Measurements from ENCODE around the gene MGRN1. TPM values are rescaled to one million over a fixed set of nuclear protein-coding genes. Genes with fewer than 3 reads are reported as not detected.

MGRN1 gene
- total RNA-seq, 1 donor from 2014 or later, result 14.2 TPM

DNA sequence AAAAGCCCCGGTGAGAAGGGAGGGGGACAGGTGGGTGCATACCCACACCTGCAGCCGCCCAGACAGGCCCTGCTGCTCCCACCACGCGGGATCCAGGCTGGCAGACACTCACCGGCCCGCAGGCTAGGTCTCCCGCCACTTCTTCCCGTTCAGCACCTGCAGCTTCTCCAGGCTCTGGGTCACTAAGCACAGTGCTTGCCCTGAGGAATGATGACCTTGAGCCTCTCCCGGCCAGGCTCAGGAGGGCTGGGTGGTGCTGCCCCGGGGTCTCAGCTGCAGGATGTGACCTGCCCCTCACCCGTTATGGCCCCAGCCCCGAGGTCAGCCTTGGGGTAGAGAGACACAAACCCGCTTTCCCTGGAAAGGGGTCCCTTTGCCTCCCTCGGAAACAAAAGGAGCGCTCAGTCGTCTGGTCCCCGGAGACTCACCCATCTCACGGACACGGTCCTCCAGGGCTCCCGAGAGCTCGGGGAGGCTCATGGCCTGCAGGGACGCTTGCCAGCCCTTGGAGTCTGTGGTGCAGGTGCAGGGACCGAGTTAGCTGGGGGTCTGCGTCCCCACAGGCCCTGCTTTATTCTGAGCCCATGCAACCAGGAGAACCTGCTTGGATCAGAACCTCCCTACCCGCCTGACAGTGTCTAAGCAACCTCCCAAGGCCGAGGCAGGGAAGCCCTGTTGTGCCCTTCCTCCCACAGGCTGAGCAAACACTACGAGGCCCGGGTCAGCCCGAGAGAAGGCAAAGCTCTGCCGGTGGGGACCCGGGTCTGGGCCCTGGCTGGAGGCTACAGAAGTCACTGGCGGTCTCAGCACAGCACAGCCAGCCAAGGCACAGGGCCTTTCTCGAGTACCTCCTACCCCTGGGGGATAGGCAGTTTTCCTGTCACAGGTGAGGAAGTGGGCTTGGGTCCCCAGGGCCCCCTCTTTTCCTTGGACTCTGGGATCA is 72.5 kb downstream of the MGRN1 start:
- DNase-seq (ENCODE audit: low read depth in 2 of 2), result no peak

DNA sequence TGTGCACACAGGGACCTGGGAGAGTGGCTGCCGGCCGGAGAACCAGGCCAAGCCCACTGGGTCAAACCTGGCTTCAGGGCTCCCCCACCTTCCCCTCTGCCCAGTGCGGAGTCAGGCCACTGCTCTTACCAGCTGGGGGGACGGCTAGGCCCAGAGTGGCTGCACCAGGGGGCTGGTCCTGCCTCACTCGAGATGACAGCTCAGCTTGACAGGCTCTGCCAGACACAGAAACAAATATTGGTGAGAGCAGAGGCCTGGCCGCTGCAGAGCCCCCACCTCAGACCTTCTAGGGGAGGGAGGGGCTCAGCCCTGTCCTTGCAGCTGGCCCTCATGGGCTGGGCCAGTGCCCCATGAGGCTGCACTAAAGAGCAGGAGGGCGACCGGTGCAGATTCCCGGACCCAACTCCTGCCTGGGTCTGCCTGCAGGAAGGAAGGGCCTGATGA is 73.2 kb downstream of the MGRN1 start:
- DNase-seq (ENCODE audit: low read depth in 2 of 2), result no peak

DNA sequence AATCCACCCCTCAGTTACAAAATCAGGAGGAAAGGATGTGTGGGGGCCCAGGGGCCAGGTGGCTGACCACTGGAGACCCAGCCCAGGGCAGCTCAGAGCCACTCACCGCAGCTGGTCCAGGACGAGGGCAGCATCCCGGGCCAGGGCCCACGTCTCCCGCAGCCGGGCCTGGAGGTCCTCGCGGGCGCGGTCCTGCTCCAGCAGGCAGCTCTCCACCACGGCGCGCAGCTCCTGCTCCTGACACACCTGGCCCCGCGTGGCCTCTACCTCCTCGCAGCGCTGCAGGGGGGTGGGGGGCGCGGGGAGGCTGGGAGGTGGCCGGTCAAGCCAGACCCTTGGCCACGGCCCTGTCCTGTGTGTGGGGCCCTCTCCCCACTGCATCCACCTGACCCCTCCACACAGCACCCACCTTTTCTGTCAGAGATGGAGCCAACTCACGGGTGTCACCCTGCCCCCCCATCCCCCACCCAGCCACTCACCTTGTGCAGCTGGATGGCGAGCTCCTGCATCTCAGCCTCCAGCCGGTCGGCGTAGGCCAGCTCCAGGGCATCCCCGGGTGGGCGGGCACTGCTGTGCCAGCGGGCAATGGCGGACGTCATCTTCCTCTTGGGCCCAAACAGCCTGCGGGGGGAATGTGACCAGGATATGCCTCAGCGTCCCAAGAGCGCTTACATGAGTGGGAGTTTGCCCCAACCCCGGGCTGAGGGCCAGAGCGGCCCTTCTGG is 73.9 kb downstream of the MGRN1 start:
- DNase-seq (ENCODE audit: low read depth in 2 of 2), result no peak

DNA sequence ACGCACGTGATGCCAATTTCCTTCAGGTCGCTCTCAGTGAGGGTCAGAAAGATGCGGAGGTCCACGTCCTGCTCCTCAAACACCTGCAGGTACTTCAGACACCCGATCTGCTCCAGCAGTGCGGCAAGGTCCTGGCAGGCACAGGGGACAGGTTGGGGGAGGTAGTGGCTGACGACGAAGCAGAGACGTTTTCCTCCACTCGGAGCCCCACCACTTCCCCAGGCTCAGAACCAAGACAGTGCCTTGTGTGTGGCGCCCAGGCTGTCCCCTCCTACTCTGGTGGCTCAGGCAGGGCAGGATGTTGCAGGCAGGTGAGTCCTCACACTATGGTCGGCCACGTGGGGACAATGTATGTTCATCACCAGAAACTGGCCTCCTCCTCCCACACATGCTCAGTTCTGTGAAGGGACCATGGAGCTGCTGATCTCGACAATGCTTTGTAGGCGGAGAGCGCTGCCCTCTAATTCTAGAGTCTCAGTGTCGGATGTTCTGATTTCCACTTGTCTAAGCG is 74.5 kb downstream of the MGRN1 start:
- no peak for DNase-seq (ENCODE audit: low read depth in 2 of 2)

DNA sequence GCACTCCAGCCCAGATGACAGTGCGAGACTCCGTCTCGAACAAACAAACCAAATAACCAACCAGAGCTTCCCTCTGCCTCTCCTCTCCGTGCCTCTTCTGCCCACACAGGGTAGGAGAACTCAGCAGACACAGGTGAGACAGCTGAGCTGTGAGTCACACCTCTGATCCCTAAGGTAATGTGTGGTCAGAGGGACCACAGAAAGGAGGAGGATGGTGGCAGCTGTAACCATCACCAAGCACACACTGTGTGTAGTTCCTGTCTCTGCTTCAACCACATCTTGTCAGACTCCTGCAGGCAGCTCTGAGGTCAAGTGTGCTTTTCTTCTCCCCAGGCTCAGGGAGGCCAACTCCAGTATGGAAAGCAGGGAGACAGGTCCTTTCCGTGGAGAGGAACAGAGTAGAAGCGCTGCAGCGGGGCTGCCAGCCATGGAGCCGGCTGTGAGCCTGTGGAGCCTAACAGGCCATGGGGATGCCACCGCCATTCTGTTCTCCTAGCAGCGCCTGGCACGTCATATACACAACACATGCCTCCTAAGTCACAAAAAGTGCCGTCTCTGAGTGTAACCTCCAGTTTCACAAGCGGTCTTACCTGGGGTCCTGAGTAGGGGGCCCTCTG is 75.9 kb downstream of the MGRN1 start:
- no peak for DNase-seq (ENCODE audit: low read depth in 2 of 2)

DNA sequence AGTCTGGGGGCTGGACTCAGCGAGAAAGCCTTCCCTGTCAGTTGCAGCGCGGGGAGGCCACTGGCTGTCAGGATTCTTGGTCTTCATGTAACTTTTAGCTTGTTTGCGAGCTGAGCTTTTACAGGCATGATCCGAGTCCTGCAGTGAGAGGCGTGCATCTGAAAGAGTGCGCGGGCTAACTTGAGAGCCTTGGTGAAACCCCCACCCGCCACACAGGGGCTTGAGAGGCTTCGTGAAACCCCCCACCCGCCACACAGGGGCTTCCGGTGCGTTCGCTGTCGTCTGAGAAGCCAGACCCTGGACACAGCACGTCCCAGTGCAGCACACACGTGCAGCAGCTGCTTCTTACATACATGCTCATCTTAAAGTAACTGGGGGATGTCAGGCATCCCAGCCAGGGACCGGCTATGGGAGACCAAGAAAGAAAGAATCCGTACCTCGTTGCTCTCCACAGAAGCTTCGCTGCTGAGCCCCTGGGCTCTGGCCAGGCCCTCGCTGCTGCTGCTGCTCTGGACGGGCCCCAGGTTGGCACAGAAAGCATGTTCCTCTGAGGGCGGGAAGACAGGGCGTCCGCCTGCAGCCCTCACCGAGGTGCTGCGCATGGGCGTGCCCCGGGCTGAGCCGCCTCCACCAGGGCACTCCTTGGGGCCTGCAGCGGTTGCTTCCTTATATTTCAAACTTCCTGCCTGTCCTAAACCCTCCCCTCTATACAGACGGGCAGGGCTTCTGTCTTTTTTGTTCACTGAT is 76.5 kb downstream of the MGRN1 start:
- no peak for DNase-seq (ENCODE audit: low read depth in 2 of 2)

DNA sequence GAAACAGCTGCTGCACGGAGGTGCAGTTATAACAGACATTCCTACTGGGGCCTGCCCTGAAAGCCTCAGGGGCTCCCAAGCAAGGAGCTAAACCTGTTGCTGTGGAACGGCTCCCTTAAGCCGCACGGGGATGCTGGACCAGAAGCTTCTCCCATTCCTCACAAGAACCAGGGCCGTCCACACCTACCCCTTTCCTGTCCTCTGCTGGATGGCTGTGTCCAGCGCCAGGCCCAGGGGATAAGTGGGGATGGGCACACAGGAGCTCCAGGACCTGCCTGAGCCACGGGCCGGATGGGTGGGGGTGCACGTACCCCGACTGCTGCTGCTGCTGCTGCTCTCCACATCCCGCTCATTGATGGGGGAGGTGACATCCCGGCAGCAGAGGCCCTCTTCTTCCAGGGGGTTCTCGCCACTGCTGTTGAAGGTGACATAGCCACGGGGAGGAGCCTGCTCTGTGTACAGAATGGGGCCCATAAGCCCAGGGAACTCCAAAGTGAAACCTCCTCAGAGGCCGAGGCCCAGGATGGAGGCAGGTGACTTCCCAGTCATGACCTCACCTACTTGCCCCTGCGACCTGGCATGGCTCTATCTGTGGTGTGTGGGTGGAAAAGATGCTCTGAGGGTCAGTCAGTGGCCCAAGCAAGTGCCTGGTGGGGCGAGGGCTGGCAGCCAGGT is 77.3 kb downstream of the MGRN1 start:
- no peak for DNase-seq (ENCODE audit: low read depth in 2 of 2)

DNA sequence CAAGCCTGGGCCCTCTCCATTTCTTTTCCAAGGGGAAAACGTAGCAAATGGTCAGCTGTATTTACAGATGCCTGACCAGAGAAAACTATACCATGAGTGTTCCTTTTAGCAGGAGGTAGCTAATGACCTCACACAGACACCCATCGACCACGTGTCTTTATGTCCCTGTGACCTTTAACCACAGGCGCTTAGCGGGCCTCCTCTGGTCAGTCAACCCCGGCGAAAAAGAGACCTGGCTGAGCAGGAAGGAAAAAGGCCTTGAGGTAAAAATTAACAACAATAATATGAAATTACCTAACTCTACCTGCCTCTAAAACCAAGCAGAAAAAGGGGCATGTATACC is 77.8 kb downstream of the MGRN1 start:
- no peak for DNase-seq (ENCODE audit: low read depth in 2 of 2)

DNA sequence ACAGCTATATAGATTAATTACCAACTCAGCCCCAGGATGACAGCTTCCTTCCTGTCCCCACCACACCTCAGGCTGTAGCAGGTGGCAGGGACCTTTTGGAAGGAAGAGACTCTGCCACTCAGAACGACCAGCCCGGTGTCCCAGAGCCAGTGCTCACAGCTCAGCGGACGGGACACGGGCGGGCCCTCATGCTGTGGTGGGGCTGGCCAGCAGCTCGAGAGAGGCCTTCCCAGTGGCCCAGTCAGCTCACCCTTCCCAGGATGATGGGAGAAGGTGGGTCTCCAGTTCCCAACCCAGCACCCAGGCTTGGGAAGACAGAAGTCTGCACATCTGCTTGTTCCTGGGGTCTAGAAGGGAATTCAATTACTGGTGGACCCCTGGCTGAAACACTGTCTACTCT is 79.3 kb downstream of the MGRN1 start:
- DNase-seq (ENCODE audit: low read depth in 2 of 2), result no peak

DNA sequence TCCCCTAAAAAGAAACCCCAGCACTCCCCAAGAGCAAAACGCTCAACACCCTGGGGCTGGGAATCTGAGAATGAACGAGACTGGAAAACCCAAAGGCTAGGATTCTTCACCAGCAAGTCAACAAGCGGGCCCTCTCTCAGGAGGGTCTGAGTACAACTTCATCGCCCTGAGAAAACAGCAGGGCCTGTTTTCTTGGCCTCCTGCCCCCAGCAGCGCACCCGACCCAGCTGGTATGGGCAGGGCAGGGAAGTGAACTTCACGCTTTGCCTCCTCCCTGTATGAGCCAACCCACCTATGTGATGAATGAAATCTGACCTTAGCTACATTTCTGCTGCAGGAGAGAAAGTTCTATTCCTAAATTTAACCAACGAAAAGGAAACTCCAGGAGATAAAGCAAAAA is 79.9 kb downstream of the MGRN1 start:
- DNase-seq (ENCODE audit: low read depth in 2 of 2), result no peak

DNA sequence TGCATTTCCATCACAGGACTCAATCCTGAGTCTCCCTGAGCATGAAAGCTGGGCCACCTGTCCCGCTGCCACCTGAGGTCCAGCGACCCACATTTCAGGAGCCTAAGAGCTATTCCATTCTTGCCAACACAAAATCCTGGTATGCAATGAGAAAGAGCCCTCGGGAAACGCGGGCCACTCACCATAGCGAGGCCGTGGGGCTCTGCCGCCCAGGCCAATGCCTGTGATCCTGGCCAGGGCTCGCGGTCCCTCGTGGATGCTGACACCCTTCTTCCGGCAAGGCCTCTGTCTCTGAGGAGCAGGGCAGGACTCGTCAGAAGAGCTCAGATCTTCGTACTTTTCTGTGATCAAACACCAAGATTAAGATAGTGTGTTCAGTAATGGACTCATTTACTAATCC is 80.3 kb downstream of the MGRN1 start:
- no peak for DNase-seq (ENCODE audit: low read depth in 2 of 2)

DNA sequence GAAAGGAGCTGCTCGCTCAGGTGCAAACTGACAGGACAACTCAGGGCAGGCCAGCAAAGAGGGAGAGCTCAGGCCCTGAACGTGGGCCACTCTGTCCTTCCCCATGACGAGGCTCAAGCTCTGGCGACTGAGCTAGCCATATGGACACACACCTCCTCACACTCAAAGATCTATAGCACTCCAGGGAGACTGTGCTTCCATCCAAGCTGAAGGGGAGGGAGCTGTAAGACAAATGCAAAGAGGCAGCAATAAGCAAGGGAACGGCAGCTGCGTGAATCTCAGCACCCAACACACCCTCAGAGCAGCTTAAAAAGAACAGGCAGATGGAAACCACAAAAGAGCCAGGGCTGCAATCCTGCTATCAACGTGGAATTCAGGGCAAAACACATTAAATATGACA is 82.2 kb downstream of the MGRN1 start:
- DNase-seq (ENCODE audit: low read depth in 2 of 2), result no peak

DNA sequence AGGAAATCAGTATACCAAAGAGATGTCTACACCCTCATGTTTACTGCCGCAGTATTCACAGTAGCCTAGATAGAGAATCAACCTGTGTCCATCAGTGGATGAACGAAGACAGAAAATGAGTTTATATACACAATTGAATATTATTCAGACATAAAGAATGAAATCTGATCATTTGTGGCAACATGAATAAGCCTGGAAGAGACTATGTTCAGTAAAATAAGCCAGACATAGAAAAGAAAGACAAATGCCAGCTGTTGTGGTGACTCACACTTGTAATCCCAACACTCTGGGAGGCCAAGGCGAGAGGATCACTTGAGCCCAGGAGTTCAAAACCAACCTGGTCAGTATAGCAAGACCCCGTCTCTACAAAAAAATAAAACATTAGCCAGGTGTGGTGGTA is 84.9 kb downstream of the MGRN1 start:
- DNase-seq (ENCODE audit: low read depth in 2 of 2), result no peak

DNA sequence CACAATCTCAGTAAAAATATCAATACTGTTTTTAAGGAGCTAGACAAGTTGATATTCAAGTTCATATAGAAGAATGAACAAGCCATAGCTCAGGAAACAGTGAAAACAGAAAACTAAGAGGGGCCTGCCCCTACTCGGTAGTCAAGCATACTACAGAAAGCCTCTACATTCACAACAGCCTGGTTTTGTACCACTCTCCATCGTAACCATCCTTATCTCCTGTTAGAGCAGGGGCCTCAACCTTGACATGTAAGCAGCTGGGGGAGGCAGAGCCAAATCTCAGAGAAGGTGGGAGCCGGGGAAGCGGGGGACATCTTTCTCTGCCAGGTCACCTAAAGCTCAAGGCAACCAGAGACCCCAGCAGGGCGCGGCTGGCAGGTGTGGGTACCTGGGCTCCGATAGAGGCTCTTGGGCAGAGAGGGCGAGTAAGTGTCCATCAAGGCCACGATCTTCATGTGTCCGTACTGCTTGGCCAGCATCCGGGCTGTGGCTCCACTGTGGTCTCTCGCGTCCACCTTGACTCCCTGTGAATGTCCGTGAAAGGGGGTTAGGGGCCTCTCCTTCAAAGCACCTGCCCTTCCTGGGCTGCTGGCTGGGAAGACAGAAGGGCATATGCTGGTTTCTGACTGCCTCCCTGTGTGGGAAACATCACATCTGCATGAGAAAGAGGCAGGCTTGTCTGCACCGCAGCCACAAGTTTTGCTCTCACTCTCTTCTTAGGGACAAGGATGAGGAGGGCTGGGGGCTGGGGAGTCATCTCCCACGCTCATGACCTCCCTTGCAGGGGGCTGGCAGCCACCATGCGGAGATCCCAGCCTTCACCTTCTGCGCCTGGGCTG is 89.3 kb downstream of the MGRN1 start:
- DNase-seq (ENCODE audit: low read depth in 2 of 2), result no peak

DNA sequence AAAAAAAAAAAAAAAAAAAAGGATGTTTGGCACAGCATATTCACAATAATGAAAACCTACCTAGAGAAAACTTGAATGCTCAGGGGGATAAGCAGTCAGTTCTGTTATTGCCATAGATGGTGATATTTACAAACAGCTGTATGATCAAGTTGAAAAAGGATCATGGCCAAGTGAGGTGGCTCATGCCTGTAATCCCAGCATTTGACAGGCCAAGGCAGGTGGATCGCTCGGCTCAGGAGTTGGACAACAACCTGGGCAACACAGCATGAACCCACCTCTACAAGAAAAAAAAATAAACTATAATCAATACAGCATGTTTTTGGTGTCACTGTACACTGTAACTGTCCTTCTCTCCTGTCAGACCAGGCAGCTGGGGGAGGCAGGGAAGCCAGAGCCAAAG is 90.4 kb downstream of the MGRN1 start:
- no peak for DNase-seq (ENCODE audit: low read depth in 2 of 2)

DNA sequence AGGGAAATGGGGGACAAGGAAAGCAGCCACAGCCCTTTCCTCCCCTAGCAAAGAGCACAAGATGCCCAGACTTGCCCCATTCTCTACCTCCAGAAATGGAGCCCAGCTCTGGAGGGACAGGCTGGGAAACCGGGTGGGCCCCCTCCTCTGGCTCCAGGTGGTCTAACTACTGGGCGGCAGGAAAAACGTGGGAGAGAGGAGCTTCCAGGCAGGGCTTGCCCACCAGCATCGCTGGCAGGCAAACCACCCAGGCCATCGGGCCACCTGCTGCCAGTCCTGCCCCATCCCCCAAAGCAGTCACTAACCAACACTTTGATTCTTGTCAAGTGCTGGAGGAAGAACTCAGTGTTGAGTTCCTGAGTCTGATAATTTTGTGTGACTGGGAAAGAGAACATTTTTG is 93.8 kb downstream of the MGRN1 start:
- DNase-seq (ENCODE audit: low read depth in 2 of 2), result no peak

DNA sequence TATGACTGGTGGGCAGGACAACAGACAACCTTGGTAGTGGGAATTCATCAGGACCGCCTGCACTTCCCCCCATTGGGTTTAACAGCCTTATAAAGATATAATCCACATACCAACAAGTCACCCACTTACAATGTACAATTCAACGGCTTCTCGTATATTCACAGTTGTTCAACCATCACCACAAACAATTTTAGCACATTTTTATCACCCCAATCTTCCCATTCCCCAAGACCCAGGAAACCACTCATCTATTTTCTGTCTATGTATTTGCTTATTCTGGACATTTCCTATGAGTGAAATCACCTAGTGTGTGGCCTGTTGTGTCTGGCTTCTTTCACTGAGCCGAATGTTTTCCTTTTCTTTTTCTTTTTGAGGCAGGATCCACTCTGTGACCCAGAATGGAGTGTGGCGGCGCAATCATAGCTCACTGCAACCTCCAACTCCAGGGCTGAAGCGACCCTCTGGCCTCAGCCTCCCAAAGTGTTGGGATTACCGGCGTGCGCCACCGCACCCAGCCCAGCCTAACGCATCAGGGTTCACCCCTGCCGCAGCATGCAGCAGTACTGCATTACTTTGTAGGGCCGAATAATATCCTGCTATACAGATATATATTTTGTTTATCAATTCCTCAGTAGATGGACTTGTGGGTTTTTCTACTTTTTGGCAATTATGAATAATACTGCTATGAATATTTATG is 98.6 kb downstream of the MGRN1 start:
- no peak for DNase-seq (ENCODE audit: low read depth in 2 of 2)

DNA sequence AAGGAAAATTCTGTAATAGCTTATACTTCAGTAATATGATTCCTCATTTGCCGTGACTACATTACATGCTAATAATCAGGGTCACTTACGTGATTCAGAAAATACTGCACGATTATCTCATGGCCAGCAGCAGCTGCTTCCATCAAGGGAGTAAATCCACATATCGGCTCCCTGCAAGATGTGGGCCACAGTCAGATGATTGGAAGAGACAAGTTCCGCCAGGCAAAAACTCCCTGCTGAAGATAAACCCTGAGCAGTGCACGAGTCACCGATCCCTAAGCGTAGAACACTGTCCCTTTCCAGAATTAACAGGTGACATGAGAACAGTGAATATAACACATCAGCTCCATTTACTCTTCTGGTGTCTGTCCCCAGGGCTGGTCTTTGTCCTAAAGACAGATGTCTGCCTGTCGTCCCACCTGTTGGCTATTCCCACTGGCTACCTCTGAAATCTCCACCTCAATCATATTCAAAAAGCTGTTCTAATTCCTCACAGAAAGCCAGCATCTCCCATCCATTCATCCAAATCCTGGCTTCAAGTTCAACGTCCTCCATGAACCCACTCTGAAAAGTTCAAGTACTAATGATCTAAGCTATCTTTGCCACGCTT is 100.1 kb downstream of the MGRN1 start:
- DNase-seq (ENCODE audit: low read depth in 2 of 2), result no peak

DNA sequence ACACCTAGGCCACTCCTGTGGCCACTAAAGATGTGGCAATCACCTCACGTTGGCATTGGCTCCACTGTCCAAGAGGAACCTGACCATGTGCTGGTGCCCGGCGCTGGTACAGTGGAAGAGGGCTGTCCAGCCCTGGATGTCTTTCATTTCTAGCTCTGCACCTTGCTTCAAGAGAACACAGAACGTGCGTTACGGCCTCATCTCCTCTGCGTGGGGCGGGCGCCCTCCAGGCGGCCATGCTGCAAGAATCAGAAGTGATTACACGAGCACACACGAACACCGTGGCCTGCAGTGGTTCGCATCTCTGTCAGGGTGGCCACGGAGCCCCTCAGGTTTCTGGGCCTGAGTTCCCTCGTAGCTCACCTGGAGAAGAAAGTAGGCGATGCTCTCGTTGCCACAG is 102.0 kb downstream of the MGRN1 start:
- no peak for DNase-seq (ENCODE audit: low read depth in 2 of 2)
